ENCODE results near the gene IVL. TPM values are rescaled to one million over a fixed set of nuclear protein-coding genes. Genes with fewer than 3 reads are reported as not detected.

The IVL gene
- polyA plus RNA-seq, 1 of the 3 experiments (the other 2 are of a cell fraction) = 0.64 TPM

DNA sequence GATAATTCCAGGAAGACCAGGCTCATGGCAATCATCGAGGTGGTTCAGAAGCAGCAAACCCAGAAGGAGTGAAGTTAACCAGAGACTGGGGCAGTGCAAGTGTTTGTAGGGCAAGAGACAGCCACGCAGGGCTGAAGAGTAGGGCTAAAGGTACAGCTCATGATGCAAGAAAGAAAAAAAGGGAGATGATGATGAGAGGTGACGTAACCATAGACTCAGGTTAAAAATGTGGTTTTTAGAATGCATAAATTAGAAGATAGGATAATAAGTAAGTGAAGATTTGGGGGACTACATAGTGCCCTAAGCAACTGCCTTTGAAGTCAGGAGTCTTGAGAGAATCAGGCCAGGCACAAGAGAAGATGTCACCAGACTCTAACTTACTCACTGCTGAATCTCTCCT is 48.2 kb upstream of the IVL start (continued):
- TF ChIP-seq, protein P1, sequence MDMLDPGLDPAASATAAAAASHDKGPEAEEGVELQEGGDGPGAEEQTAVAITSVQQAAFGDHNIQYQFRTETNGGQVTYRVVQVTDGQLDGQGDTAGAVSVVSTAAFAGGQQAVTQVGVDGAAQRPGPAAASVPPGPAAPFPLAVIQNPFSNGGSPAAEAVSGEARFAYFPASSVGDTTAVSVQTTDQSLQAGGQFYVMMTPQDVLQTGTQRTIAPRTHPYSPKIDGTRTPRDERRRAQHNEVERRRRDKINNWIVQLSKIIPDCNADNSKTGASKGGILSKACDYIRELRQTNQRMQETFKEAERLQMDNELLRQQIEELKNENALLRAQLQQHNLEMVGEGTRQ (IDR thresholded peaks at IDR 0.05; ENCODE audit: borderline replicate concordance, low read depth, low read length) = no peak
- no peak for TF ChIP-seq NRF1 (IDR thresholded peaks at IDR 0.05; ENCODE audit: low read depth, low read length)
- no peak for TF ChIP-seq FOSL2 (IDR thresholded peaks at IDR 0.05; ENCODE audit: borderline replicate concordance, low read depth)
- TF ChIP-seq, protein P2, sequence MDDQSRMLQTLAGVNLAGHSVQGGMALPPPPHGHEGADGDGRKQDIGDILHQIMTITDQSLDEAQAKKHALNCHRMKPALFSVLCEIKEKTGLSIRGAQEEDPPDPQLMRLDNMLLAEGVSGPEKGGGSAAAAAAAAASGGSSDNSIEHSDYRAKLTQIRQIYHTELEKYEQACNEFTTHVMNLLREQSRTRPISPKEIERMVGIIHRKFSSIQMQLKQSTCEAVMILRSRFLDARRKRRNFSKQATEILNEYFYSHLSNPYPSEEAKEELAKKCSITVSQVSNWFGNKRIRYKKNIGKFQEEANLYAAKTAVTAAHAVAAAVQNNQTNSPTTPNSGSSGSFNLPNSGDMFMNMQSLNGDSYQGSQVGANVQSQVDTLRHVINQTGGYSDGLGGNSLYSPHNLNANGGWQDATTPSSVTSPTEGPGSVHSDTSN (IDR thresholded peaks at IDR 0.05) = no peak
- TF ChIP-seq SIN3A (IDR thresholded peaks at IDR 0.05; ENCODE audit: borderline replicate concordance, low read depth, low read length) = no peak
- no peak for TF ChIP-seq RAD21 (IDR thresholded peaks at IDR 0.05; ENCODE audit: low read length)
- TF ChIP-seq POLR2AphosphoS5 (IDR thresholded peaks at IDR 0.05; ENCODE audit: low read depth, low read length) = no peak
- TF ChIP-seq GABPA (IDR thresholded peaks at IDR 0.05; ENCODE audit: low read depth) = no peak
- no peak for TF ChIP-seq EP300 (IDR thresholded peaks at IDR 0.05; ENCODE audit: borderline replicate concordance in 1 of 2, low read depth in 1 of 2, low read length in 1 of 2)
- TF ChIP-seq JUND (IDR thresholded peaks at IDR 0.05) = no peak
- TF ChIP-seq GATA2 (CRISPR knock-in tag; IDR thresholded peaks at IDR 0.05) = no peak
- TF ChIP-seq, protein P3, sequence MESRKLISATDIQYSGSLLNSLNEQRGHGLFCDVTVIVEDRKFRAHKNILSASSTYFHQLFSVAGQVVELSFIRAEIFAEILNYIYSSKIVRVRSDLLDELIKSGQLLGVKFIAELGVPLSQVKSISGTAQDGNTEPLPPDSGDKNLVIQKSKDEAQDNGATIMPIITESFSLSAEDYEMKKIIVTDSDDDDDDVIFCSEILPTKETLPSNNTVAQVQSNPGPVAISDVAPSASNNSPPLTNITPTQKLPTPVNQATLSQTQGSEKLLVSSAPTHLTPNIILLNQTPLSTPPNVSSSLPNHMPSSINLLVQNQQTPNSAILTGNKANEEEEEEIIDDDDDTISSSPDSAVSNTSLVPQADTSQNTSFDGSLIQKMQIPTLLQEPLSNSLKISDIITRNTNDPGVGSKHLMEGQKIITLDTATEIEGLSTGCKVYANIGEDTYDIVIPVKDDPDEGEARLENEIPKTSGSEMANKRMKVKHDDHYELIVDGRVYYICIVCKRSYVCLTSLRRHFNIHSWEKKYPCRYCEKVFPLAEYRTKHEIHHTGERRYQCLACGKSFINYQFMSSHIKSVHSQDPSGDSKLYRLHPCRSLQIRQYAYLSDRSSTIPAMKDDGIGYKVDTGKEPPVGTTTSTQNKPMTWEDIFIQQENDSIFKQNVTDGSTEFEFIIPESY (IDR thresholded peaks at IDR 0.05; ENCODE audit: borderline replicate concordance, low read depth) = no peak

DNA sequence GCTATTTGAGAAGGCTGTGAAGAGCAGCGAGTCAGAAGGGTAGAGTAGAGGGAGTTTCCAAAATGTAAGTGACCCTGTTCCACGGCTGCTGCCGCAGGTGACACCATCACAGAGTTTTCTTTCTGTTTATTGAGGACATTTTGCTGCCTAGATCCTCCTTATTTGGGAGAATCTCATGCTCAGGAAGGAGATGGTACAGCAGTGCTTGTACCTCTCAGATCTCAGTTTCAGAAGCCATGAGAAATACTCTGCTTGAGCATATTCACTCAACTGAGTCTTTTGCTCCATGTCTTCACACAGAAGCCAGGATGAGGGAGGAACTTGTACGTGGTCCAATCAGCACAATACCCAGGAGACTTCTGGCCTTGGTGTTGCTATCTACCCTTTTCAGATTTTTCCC is 47.0 kb upstream of the IVL start:
- ChIA-PET CTCF (interaction anchor here (2.7 kb wide), 1 partner anchor 9 kb away, joined by 12 read pairs; no protein-coding TSS in a partner anchor), POLR2A (no interaction called here)
- Histone ChIP-seq H3K27me3 (ENCODE audit: insufficient read depth) (no peaks in the 10 kb centered on the region; the same call in 1 of the 2 replicates), H3K4me2 (no peak overlapping the region), H3K9me3 (no peaks in the 10 kb centered on the region), H3K9ac (no peak overlapping the region), H3K4me3 (ENCODE audit: low read depth in 2 of 2, low read length in 1 of 2) (no peak overlapping the region), H3K27ac (ENCODE audit: low read depth in 2 of 2, low read length in 1 of 2) (no peak overlapping the region), H3K4me1 (ENCODE audit: control insufficient read depth in 1 of 2, insufficient read depth in 2 of 2, low read depth in 1 of 2, low read length in 1 of 2) (no peaks in the 10 kb centered on the region), H2AFZ (ENCODE audit: low read depth) (no peak overlapping the region), H4K20me1 (ENCODE audit: insufficient read depth) (no peaks in the 10 kb centered on the region), H3K9me2 (no peaks in the 10 kb centered on the region), H3F3A (replicated peaks; ENCODE audit: insufficient read depth) (no peaks in the 10 kb centered on the region), H3K79me2 (ENCODE audit: insufficient read depth) (no peaks in the 10 kb centered on the region), H3K36me3 (replicated peaks in 1 of 2; ENCODE audit: control insufficient read depth in 1 of 2, insufficient read depth in 2 of 2, low read length in 1 of 2) (no peaks in the 10 kb centered on the region)
- no peak for DNase-seq
- WGBS (ENCODE audit: low lambda C conversion rate) = 2% methylated on average over 4 of the region's 4 CpGs
- TF ChIP-seq ELF1 (IDR thresholded peaks at IDR 0.05) (no peak), EZH2phosphoT487 (IDR thresholded peaks at IDR 0.05; ENCODE audit: borderline replicate concordance, low read depth) (no peak), TAF1 (IDR thresholded peaks at IDR 0.05; ENCODE audit: borderline replicate concordance, low read depth, low read length) (no peak), TEAD4 (IDR thresholded peaks at IDR 0.05; ENCODE audit: borderline replicate concordance, insufficient read depth) (no peak), RXRA (IDR thresholded peaks at IDR 0.05; ENCODE audit: borderline replicate concordance, low read depth) (no peak)
- TF ChIP-seq, protein P4, sequence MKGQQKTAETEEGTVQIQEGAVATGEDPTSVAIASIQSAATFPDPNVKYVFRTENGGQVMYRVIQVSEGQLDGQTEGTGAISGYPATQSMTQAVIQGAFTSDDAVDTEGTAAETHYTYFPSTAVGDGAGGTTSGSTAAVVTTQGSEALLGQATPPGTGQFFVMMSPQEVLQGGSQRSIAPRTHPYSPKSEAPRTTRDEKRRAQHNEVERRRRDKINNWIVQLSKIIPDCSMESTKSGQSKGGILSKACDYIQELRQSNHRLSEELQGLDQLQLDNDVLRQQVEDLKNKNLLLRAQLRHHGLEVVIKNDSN (IDR thresholded peaks at IDR 0.05; ENCODE audit: borderline replicate concordance, low read depth) = no peak
- TF ChIP-seq, protein P2 (IDR thresholded peaks at IDR 0.05) = no peak
- TF ChIP-seq, protein P5, sequence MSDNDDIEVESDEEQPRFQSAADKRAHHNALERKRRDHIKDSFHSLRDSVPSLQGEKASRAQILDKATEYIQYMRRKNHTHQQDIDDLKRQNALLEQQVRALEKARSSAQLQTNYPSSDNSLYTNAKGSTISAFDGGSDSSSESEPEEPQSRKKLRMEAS (IDR thresholded peaks at IDR 0.05; ENCODE audit: low read depth) = no peak
- TF ChIP-seq, protein P1 (IDR thresholded peaks at IDR 0.05; ENCODE audit: borderline replicate concordance, low read depth, low read length) = no peak
- TF ChIP-seq, protein P6, sequence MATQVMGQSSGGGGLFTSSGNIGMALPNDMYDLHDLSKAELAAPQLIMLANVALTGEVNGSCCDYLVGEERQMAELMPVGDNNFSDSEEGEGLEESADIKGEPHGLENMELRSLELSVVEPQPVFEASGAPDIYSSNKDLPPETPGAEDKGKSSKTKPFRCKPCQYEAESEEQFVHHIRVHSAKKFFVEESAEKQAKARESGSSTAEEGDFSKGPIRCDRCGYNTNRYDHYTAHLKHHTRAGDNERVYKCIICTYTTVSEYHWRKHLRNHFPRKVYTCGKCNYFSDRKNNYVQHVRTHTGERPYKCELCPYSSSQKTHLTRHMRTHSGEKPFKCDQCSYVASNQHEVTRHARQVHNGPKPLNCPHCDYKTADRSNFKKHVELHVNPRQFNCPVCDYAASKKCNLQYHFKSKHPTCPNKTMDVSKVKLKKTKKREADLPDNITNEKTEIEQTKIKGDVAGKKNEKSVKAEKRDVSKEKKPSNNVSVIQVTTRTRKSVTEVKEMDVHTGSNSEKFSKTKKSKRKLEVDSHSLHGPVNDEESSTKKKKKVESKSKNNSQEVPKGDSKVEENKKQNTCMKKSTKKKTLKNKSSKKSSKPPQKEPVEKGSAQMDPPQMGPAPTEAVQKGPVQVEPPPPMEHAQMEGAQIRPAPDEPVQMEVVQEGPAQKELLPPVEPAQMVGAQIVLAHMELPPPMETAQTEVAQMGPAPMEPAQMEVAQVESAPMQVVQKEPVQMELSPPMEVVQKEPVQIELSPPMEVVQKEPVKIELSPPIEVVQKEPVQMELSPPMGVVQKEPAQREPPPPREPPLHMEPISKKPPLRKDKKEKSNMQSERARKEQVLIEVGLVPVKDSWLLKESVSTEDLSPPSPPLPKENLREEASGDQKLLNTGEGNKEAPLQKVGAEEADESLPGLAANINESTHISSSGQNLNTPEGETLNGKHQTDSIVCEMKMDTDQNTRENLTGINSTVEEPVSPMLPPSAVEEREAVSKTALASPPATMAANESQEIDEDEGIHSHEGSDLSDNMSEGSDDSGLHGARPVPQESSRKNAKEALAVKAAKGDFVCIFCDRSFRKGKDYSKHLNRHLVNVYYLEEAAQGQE (IDR thresholded peaks at IDR 0.05; ENCODE audit: low read depth, low read length) = no peak
